Measurements from ENCODE around the gene TTC23.

The TTC23 gene

GRCh38 chr15:99121691-99122410 lies 127.5 kb downstream of the TTC23 start:
- no peak for TF ChIP-seq YY1 (IDR thresholded peaks at IDR 0.05; ENCODE audit: low read depth)
- TF ChIP-seq CREB1 (IDR thresholded peaks at IDR 0.05; ENCODE audit: low read depth): no peak
- no peak for TF ChIP-seq ZBTB7A (IDR thresholded peaks at IDR 0.05; ENCODE audit: low read depth)
- no peak for TF ChIP-seq RAD21 (IDR thresholded peaks at IDR 0.05; ENCODE audit: low read depth)
- TF ChIP-seq USF1 (IDR thresholded peaks at IDR 0.05): no peak
- TF ChIP-seq TAF1 (IDR thresholded peaks at IDR 0.05; ENCODE audit: low read depth): no peak
- TF ChIP-seq, protein P1, sequence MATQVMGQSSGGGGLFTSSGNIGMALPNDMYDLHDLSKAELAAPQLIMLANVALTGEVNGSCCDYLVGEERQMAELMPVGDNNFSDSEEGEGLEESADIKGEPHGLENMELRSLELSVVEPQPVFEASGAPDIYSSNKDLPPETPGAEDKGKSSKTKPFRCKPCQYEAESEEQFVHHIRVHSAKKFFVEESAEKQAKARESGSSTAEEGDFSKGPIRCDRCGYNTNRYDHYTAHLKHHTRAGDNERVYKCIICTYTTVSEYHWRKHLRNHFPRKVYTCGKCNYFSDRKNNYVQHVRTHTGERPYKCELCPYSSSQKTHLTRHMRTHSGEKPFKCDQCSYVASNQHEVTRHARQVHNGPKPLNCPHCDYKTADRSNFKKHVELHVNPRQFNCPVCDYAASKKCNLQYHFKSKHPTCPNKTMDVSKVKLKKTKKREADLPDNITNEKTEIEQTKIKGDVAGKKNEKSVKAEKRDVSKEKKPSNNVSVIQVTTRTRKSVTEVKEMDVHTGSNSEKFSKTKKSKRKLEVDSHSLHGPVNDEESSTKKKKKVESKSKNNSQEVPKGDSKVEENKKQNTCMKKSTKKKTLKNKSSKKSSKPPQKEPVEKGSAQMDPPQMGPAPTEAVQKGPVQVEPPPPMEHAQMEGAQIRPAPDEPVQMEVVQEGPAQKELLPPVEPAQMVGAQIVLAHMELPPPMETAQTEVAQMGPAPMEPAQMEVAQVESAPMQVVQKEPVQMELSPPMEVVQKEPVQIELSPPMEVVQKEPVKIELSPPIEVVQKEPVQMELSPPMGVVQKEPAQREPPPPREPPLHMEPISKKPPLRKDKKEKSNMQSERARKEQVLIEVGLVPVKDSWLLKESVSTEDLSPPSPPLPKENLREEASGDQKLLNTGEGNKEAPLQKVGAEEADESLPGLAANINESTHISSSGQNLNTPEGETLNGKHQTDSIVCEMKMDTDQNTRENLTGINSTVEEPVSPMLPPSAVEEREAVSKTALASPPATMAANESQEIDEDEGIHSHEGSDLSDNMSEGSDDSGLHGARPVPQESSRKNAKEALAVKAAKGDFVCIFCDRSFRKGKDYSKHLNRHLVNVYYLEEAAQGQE (IDR thresholded peaks at IDR 0.05; ENCODE audit: low read depth): no peak
- TF ChIP-seq, protein P2, sequence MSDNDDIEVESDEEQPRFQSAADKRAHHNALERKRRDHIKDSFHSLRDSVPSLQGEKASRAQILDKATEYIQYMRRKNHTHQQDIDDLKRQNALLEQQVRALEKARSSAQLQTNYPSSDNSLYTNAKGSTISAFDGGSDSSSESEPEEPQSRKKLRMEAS (IDR thresholded peaks at IDR 0.05): no peak
- TF ChIP-seq TEAD4 (IDR thresholded peaks at IDR 0.05): no peak
- no peak for TF ChIP-seq EGR1 (IDR thresholded peaks at IDR 0.05)
- no peak for TF ChIP-seq NFIC (IDR thresholded peaks at IDR 0.05)
- TF ChIP-seq FOXM1 (IDR thresholded peaks at IDR 0.05; ENCODE audit: borderline replicate concordance, low read depth): no peak
- no peak for TF ChIP-seq TCF12 (IDR thresholded peaks at IDR 0.05; ENCODE audit: low read depth)
- no peak for TF ChIP-seq EP300 (IDR thresholded peaks at IDR 0.05; ENCODE audit: borderline replicate concordance)
- TF ChIP-seq CEBPB (IDR thresholded peaks at IDR 0.05): no peak

GRCh38 chr15:99121207-99121606 lies 128.2 kb downstream of the TTC23 start:
- TF ChIP-seq EP300 (IDR thresholded peaks at IDR 0.05; ENCODE audit: borderline replicate concordance) (no peak), YY1 (IDR thresholded peaks at IDR 0.05; ENCODE audit: low read depth) (no peak), FOXM1 (IDR thresholded peaks at IDR 0.05; ENCODE audit: borderline replicate concordance, low read depth) (no peak), NFIC (IDR thresholded peaks at IDR 0.05) (no peak), CEBPB (IDR thresholded peaks at IDR 0.05) (no peak), ZBTB7A (IDR thresholded peaks at IDR 0.05; ENCODE audit: low read depth) (no peak), USF1 (IDR thresholded peaks at IDR 0.05) (no peak), CREB1 (IDR thresholded peaks at IDR 0.05; ENCODE audit: low read depth) (no peak), TAF1 (IDR thresholded peaks at IDR 0.05; ENCODE audit: low read depth) (no peak), RAD21 (IDR thresholded peaks at IDR 0.05; ENCODE audit: low read depth) (no peak), TCF12 (IDR thresholded peaks at IDR 0.05; ENCODE audit: low read depth) (no peak)
- TF ChIP-seq, protein P1 (IDR thresholded peaks at IDR 0.05; ENCODE audit: low read depth): no peak
- TF ChIP-seq, protein P2 (IDR thresholded peaks at IDR 0.05): no peak

- TF ChIP-seq ZBTB7A (IDR thresholded peaks at IDR 0.05; ENCODE audit: low read depth) (no peak), RAD21 (IDR thresholded peaks at IDR 0.05; ENCODE audit: low read depth) (no peak), TCF12 (IDR thresholded peaks at IDR 0.05; ENCODE audit: low read depth) (no peak), TEAD4 (IDR thresholded peaks at IDR 0.05) (no peak), CEBPB (IDR thresholded peaks at IDR 0.05) (no peak)
- TF ChIP-seq, protein P2 (IDR thresholded peaks at IDR 0.05): no peak
Observed at GRCh38 chr15:99120050-99120777, 129.2 kb downstream of the TTC23 start.

DNA sequence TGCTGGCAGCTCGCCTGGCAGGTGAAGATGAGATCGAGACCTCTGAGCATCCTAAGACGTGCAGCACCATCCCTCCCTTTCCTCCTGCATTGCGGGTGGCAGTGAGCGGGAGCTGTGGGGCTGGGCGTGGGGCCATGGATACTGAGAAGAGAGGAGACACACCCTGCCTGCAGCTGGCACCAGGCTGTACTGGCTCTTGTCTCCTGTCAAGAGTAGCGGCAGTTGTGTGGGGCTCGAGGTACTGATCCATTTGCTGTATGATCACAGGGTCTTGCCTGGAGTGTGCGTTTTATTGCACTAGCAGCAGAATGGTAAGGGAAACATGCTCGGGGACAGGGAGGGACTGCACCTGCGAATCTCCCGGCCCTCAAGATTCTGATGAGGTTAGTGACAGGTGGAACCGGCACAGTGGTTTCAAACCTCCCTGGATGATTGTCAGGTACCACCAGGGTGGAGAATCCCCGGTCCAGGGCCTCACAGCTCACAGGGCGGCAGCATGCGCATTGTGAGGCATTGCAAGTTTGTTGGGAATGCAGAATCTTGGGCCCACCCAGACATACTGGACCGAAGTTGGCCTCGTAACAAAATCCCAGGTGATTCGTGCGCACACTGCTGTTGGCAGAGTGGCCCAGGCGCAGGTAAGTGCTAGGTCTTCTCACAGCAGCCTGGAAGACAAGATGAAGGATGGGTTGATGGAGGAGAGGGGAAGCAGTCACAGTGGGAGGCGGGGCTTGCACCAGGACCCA lies 130.4 kb downstream of the TTC23 start:
- no peak for TF ChIP-seq FOXM1 (IDR thresholded peaks at IDR 0.05; ENCODE audit: borderline replicate concordance, low read depth)
- no peak for TF ChIP-seq ZBTB7A (IDR thresholded peaks at IDR 0.05; ENCODE audit: low read depth)
- no peak for TF ChIP-seq EP300 (IDR thresholded peaks at IDR 0.05; ENCODE audit: borderline replicate concordance)
- no peak for TF ChIP-seq TAF1 (IDR thresholded peaks at IDR 0.05; ENCODE audit: low read depth)
- TF ChIP-seq NFIC (IDR thresholded peaks at IDR 0.05): no peak
- no peak for TF ChIP-seq RAD21 (IDR thresholded peaks at IDR 0.05; ENCODE audit: low read depth)
- no peak for TF ChIP-seq TCF12 (IDR thresholded peaks at IDR 0.05; ENCODE audit: low read depth)
- no peak for TF ChIP-seq YY1 (IDR thresholded peaks at IDR 0.05; ENCODE audit: low read depth)
- no peak for TF ChIP-seq TEAD4 (IDR thresholded peaks at IDR 0.05)
- no peak for TF ChIP-seq CEBPB (IDR thresholded peaks at IDR 0.05)
- TF ChIP-seq, protein P1 (IDR thresholded peaks at IDR 0.05; ENCODE audit: low read depth): no peak
- no peak for TF ChIP-seq CREB1 (IDR thresholded peaks at IDR 0.05; ENCODE audit: low read depth)
- TF ChIP-seq EGR1 (IDR thresholded peaks at IDR 0.05): no peak
- no peak for TF ChIP-seq USF1 (IDR thresholded peaks at IDR 0.05)
